Ishikawa (cell line): ENCODE data around the gene PRELID2.

ENCODE experiments used
- CEBPB ChIP-seq: IDR thresholded peaks from 2 replicates; pipeline ENCODE4 v1.6.1; 2012
- CREB1 ChIP-seq: IDR thresholded peaks from 2 replicates; pipeline ENCODE4 v1.6.1; 2012; ENCODE audit warnings: low read depth
- EGR1 ChIP-seq: IDR thresholded peaks from 2 replicates; pipeline ENCODE4 v1.6.1; 2012
- EP300 ChIP-seq: IDR thresholded peaks from 2 replicates; pipeline ENCODE4 v1.6.1; 2012; ENCODE audit warnings: borderline replicate concordance
- FOXM1 ChIP-seq: IDR thresholded peaks from 2 replicates; pipeline ENCODE4 v1.6.1; 2012; ENCODE audit warnings: low read depth, borderline replicate concordance
- NFIC ChIP-seq: IDR thresholded peaks from 2 replicates; pipeline ENCODE4 v1.6.1; 2012
- RAD21 ChIP-seq: IDR thresholded peaks from 2 replicates; pipeline ENCODE4 v1.6.1; 2012; ENCODE audit warnings: low read depth
- TAF1 ChIP-seq: IDR thresholded peaks from 2 replicates; pipeline ENCODE4 v1.6.1; 2012; ENCODE audit warnings: low read depth, mild to moderate bottlenecking
- TCF12 ChIP-seq: IDR thresholded peaks from 2 replicates; pipeline ENCODE4 v1.6.1; 2012; ENCODE audit warnings: low read depth
- TEAD4 ChIP-seq: IDR thresholded peaks from 2 replicates; pipeline ENCODE4 v1.6.1; 2012
- YY1 ChIP-seq: IDR thresholded peaks from 2 replicates; pipeline ENCODE4 v1.6.1; 2012; ENCODE audit warnings: low read depth
- ZBTB7A ChIP-seq: IDR thresholded peaks from 2 replicates; pipeline ENCODE4 v1.6.1; 2012; ENCODE audit warnings: low read depth
- TF ChIP-seq, protein P1 (sequence below): IDR thresholded peaks from 2 replicates; pipeline ENCODE4 v1.6.1; 2012
- TF ChIP-seq, protein P2 (sequence below): IDR thresholded peaks from 2 replicates; pipeline ENCODE4 v1.6.1; 2012; ENCODE audit warnings: low read depth, mild to moderate bottlenecking
- TF ChIP-seq, protein P3 (sequence below): IDR thresholded peaks from 2 replicates; pipeline ENCODE4 v1.6.1; 2012

Gene PRELID2

DNA sequence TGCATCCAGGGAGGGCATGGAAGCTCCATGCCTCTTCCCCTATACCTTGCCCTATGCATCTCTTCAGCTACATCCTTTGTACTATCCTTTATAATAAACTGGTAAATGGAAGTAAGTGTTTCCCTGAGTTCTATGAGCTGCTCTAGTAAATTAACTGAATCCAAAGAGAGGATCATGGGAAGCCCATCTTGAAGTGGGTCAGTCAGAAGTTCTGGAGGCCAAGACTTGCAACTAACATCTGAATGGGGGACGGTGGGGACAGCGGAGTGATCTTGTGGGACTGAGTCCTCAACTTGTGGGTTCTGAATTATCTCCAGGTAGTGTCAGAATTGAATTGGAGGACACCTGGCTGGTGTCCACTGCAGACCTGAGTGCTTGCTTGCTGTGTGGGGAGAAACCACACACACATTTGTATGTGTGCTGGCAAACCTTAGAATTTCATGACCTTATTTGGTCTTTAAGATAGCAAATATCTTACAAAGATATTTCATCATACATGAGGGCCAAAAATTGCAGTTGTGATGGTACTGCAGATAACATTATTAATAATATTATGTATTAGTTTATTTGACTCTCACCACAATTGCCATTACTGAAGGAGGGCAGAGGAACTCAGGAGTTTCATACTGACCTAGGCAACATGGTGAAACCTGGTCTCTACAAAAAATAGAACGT, 5.5 kb upstream of the PRELID2 start:
- TF ChIP-seq EP300 (no peak), TCF12 (no peak), TEAD4 (no peak), CEBPB (no peak)

DNA sequence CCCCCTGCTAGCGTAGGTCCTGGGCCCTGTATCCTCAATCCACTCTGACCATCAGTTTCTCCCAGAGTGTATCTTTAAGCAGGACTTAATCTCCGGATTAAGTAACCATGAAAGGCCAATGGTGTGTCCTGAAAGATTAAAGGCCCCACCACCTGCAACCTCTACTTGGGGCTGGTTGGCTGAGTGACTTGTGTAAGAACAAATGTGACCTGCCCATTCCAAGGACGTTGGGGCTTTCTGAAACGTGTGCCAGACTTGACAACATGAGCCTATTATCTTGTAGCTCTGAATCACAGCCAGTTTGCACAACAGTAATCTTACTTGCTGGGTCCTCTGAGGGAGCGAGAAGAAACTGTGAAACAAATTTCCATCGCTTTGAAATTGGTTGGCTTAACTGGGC, 3.1 kb upstream of the PRELID2 start:
- TF ChIP-seq, protein P1, sequence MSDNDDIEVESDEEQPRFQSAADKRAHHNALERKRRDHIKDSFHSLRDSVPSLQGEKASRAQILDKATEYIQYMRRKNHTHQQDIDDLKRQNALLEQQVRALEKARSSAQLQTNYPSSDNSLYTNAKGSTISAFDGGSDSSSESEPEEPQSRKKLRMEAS: no peak
- TF ChIP-seq EGR1 (no peak), NFIC (no peak), TCF12 (no peak)

- TF ChIP-seq CREB1 (no peak), TEAD4 (no peak), FOXM1 (no peak), TCF12 (no peak), EGR1 (no peak), NFIC (no peak), EP300 (no peak), ZBTB7A (no peak), CEBPB (no peak), TAF1 (no peak), YY1 (no peak), RAD21 (no peak)
- TF ChIP-seq, protein P2, sequence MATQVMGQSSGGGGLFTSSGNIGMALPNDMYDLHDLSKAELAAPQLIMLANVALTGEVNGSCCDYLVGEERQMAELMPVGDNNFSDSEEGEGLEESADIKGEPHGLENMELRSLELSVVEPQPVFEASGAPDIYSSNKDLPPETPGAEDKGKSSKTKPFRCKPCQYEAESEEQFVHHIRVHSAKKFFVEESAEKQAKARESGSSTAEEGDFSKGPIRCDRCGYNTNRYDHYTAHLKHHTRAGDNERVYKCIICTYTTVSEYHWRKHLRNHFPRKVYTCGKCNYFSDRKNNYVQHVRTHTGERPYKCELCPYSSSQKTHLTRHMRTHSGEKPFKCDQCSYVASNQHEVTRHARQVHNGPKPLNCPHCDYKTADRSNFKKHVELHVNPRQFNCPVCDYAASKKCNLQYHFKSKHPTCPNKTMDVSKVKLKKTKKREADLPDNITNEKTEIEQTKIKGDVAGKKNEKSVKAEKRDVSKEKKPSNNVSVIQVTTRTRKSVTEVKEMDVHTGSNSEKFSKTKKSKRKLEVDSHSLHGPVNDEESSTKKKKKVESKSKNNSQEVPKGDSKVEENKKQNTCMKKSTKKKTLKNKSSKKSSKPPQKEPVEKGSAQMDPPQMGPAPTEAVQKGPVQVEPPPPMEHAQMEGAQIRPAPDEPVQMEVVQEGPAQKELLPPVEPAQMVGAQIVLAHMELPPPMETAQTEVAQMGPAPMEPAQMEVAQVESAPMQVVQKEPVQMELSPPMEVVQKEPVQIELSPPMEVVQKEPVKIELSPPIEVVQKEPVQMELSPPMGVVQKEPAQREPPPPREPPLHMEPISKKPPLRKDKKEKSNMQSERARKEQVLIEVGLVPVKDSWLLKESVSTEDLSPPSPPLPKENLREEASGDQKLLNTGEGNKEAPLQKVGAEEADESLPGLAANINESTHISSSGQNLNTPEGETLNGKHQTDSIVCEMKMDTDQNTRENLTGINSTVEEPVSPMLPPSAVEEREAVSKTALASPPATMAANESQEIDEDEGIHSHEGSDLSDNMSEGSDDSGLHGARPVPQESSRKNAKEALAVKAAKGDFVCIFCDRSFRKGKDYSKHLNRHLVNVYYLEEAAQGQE: no peak
- TF ChIP-seq, protein P1: no peak
- TF ChIP-seq, protein P3, sequence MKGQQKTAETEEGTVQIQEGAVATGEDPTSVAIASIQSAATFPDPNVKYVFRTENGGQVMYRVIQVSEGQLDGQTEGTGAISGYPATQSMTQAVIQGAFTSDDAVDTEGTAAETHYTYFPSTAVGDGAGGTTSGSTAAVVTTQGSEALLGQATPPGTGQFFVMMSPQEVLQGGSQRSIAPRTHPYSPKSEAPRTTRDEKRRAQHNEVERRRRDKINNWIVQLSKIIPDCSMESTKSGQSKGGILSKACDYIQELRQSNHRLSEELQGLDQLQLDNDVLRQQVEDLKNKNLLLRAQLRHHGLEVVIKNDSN: no peak
These were observed 702 bp upstream of the PRELID2 start for GRCh38 chr5:145835848-145836239.

GRCh38 chr5:145834554-145834916, 607 bp downstream of the PRELID2 start:
- no peak for TF ChIP-seq YY1
- no peak for TF ChIP-seq EGR1
- TF ChIP-seq, protein P2: no peak
- TF ChIP-seq CREB1: no peak
- TF ChIP-seq RAD21: no peak
- TF ChIP-seq TCF12: no peak
- no peak for TF ChIP-seq ZBTB7A
- no peak for TF ChIP-seq NFIC
- TF ChIP-seq CEBPB: no peak
- no peak for TF ChIP-seq TAF1
- no peak for TF ChIP-seq TEAD4
- TF ChIP-seq, protein P1: no peak
- TF ChIP-seq, protein P3: no peak
- TF ChIP-seq FOXM1: no peak
- TF ChIP-seq EP300: no peak

- TF ChIP-seq, protein P2: no peak
- no peak for TF ChIP-seq EP300
- TF ChIP-seq CEBPB: no peak
- no peak for TF ChIP-seq NFIC
- TF ChIP-seq TAF1: no peak
- TF ChIP-seq, protein P3: no peak
- no peak for TF ChIP-seq EGR1
- TF ChIP-seq CREB1: no peak
- TF ChIP-seq, protein P1: no peak
- TF ChIP-seq TEAD4: no peak
- no peak for TF ChIP-seq ZBTB7A
- no peak for TF ChIP-seq YY1
- no peak for TF ChIP-seq FOXM1
- TF ChIP-seq RAD21: no peak
- no peak for TF ChIP-seq TCF12
These were observed 1.4 kb downstream of the PRELID2 start for GRCh38 chr5:145833631-145834200.
